DMS153 treated with DMSO at 0.1 percent for 48 hours (cell line): ENCODE data around the gene CKMT1B.
"Not testable (repeated sequence)": the region's sequence is repeated elsewhere in the genome, so short reads cannot be mapped to it uniquely, and the experiment has no call there.

ENCODE experiments used
- DNase-seq: peaks from one replicate; lab custom pipeline; 2025; ENCODE audit not compliant: unreplicated experiment; lab: John Stamatoyannopoulos, UW

The CKMT1B gene

GRCh38 chr15:43626937-43627336 is 33.1 kb downstream of the CKMT1B start:
- DNase-seq, result not testable (repeated sequence)

- DNase-seq, result not testable (repeated sequence)
These were observed 44.8 kb downstream of the CKMT1B start for GRCh38 chr15:43638464-43639204.
